NCI-H69 (cell line): ENCODE results near the gene GPBP1L1.
"Not testable (repeated sequence)": the region's sequence is repeated elsewhere in the genome, so short reads cannot be mapped to it uniquely, and the experiment has no call there.

Experiments used
- DNase-seq: peaks from one replicate; lab custom pipeline; 2025; lab: John Stamatoyannopoulos, UW

The GPBP1L1 gene

GRCh38 chr1:45640293-45640692 is 46.0 kb downstream of the GPBP1L1 start:
- DNase-seq, result no peak

- no peak for DNase-seq
These were observed 51.1 kb downstream of the GPBP1L1 start for GRCh38 chr1:45635211-45635610.

GRCh38 chr1:45630429-45630828 is 55.9 kb downstream of the GPBP1L1 start:
- DNase-seq, result no peak

GRCh38 chr1:45629035-45629434 is 57.3 kb downstream of the GPBP1L1 start:
- DNase-seq, result no peak

- DNase-seq, result no peak
These were observed 62.4 kb downstream of the GPBP1L1 start, which contains the start of gene CCDC17 for GRCh38 chr1:45623972-45624371. Gene CCDC17 (minus strand): TSS chr1:45624054. CDS start chr1:45623909, 145 bp downstream.

GRCh38 chr1:45622524-45623394 is 63.6 kb downstream of the GPBP1L1 start:
- no peak for DNase-seq

GRCh38 chr1:45621895-45622523 is 64.3 kb downstream of the GPBP1L1 start:
- DNase-seq, result no peak

GRCh38 chr1:45621501-45621836 is 64.9 kb downstream of the GPBP1L1 start:
- no peak for DNase-seq

- no peak for DNase-seq
These were observed 65.5 kb downstream of the GPBP1L1 start for GRCh38 chr1:45620588-45621500.

- no peak for DNase-seq
These were observed 67.0 kb downstream of the GPBP1L1 start for GRCh38 chr1:45619149-45619921.

- DNase-seq, result no peak
These were observed 68.7 kb downstream of the GPBP1L1 start for GRCh38 chr1:45617618-45618017.

- no peak for DNase-seq
These were observed 70.4 kb downstream of the GPBP1L1 start for GRCh38 chr1:45615885-45616284.

- no peak for DNase-seq
These were observed 73.3 kb downstream of the GPBP1L1 start for GRCh38 chr1:45612941-45613579.

- no peak for DNase-seq
These were observed 75.6 kb downstream of the GPBP1L1 start for GRCh38 chr1:45610589-45611226.

- DNase-seq, result no peak
These were observed 77.9 kb downstream of the GPBP1L1 start for GRCh38 chr1:45608175-45609156.

- no peak for DNase-seq
These were observed 78.8 kb downstream of the GPBP1L1 start for GRCh38 chr1:45607404-45608074.

GRCh38 chr1:45604239-45604638 is 82.1 kb downstream of the GPBP1L1 start:
- DNase-seq, result no peak

GRCh38 chr1:45596765-45597164 is 89.6 kb downstream of the GPBP1L1 start:
- not testable (repeated sequence) for DNase-seq

- no peak for DNase-seq
These were observed 91.9 kb downstream of the GPBP1L1 start for GRCh38 chr1:45594412-45594811.
